Adrenal gland (tissue), 5 donors: ENCODE measurements around the gene CPLANE2.

ENCODE experiments used
- POLR2A ChIP-seq, 2 donors: fragments of 450-650 bp; IDR thresholded peaks; one replicate each; pipeline ENCODE4 v1.6.1; 2017; ENCODE audit warnings: antibody characterized with exemption in 2 of 2, mild to moderate bottlenecking in 2 of 2, moderate library complexity in 1 of 2
- TF ChIP-seq, protein P1 (sequence below), 6 experiments: fragments of 450-650 bp in 4 of 6; fragments of 200-600 bp in 2 of 6; sonication (generic) in 1 of 6; IDR thresholded peaks; 1 replicate in 5 of 6; 2 replicates in 1 of 6; pipeline versions ENCODE4 v1.5.1 to v1.8.0; 2016 to 2021; ENCODE audit warnings: antibody characterized with exemption in 6 of 6, mild to moderate bottlenecking in 2 of 6, moderate library complexity in 1 of 6
- donor health status: DM: no; HTN: no; CAD: no.

DNA sequence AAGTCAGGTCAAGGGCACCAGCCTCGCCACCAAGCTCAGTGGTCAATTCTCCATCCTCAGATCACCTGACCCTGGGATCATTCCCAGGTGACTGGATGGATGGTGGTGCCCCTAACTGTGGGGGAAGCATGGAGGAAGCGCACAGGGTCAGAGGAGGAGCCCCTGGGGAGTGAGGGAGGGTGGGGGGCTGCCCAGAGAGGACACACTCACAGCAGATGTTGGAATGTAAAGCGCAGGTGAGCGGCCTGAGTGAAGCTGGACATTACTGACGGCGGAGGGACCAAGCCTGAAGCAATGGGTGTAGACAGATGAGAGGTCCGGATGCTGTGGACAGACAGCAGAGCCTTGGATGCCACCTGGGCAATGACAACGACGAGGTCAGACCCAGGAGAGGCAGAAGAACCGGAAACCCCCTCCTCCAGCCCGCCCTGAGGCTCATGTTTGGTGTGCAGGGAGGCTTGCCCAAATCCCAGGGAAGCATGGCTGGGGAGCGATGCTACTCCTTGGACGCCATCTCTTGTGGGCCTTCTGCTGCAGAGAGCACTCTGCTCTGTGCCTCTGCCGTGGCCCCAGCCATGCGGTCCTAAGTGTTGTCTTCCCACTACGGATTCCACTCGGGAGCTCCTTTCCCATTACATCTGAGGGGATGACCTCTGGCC is 5.7 kb upstream of the CPLANE2 start:
- no peak for TF ChIP-seq POLR2A (IDR thresholded peaks at IDR 0.05)
- TF ChIP-seq, protein P1, sequence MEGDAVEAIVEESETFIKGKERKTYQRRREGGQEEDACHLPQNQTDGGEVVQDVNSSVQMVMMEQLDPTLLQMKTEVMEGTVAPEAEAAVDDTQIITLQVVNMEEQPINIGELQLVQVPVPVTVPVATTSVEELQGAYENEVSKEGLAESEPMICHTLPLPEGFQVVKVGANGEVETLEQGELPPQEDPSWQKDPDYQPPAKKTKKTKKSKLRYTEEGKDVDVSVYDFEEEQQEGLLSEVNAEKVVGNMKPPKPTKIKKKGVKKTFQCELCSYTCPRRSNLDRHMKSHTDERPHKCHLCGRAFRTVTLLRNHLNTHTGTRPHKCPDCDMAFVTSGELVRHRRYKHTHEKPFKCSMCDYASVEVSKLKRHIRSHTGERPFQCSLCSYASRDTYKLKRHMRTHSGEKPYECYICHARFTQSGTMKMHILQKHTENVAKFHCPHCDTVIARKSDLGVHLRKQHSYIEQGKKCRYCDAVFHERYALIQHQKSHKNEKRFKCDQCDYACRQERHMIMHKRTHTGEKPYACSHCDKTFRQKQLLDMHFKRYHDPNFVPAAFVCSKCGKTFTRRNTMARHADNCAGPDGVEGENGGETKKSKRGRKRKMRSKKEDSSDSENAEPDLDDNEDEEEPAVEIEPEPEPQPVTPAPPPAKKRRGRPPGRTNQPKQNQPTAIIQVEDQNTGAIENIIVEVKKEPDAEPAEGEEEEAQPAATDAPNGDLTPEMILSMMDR (IDR thresholded peaks at IDR 0.05): no peak
